Neural progenitor cell (in vitro differentiated cells): ENCODE data around the gene KCNK5. TPM values are rescaled to one million over a fixed set of nuclear protein-coding genes. Genes with fewer than 3 reads are reported as not detected.
A peak's percentile ranks its signal among the peaks of the same experiment; 100 is the strongest.

Source experiments
- DNase-seq: peaks from one replicate; pipeline ENCODE4 v3.0.0-alpha.2; 2016; ENCODE audit warnings: low spot score
- H2AFZ ChIP-seq: fragments of 200-600 bp; sonication (generic); replicated peaks from 2 replicates; pipeline ENCODE4 v1.6.1; 2016; ENCODE audit warnings: antibody characterized with exemption
- H3F3A ChIP-seq: fragments of 200-600 bp; sonication (generic); 2 replicates; pipeline ENCODE4 v1.6.1; 2016; ENCODE audit warnings: antibody characterized with exemption, low read depth
- H3K27ac ChIP-seq: fragments of 200-600 bp; sonication (generic); 2 replicates; pipeline ENCODE4 v1.5.1; 2016; ENCODE audit warnings: mild to moderate bottlenecking
- H3K27me3 ChIP-seq: fragments of 200-600 bp; sonication (generic); 2 replicates; pipeline ENCODE4 v1.6.1; 2016; ENCODE audit warnings: mild to moderate bottlenecking, moderate library complexity
- H3K36me3 ChIP-seq: fragments of 200-600 bp; sonication (generic); 2 replicates; pipeline ENCODE4 v1.5.1; 2016
- H3K4me1 ChIP-seq: fragments of 200-600 bp; sonication (generic); 2 replicates; pipeline ENCODE4 v1.6.1; 2016; ENCODE audit warnings: mixed run types
- H3K4me2 ChIP-seq: fragments of 200-600 bp; sonication (generic); 2 replicates; pipeline ENCODE4 v1.6.1; 2016
- H3K4me3 ChIP-seq: fragments of 200-600 bp; sonication (generic); 2 replicates; pipeline ENCODE4 v1.5.1; 2016
- H3K79me2 ChIP-seq: fragments of 200-600 bp; sonication (generic); 2 replicates; pipeline ENCODE4 v1.6.1; 2016; ENCODE audit warnings: low read depth
- H3K9ac ChIP-seq: fragments of 200-600 bp; sonication (generic); 2 replicates; pipeline ENCODE4 v1.6.1; 2016
- H3K9me3 ChIP-seq: fragments of 200-600 bp; sonication (generic); 2 replicates; pipeline ENCODE4 v1.5.1; 2016; ENCODE audit warnings: low read depth
- H4K20me1 ChIP-seq: fragments of 200-600 bp; sonication (generic); 2 replicates; pipeline ENCODE4 v1.6.1; 2016; ENCODE audit warnings: low read depth
- H3K27ac Mint-ChIP-seq: 3 replicates; pipeline ENCODE4 v1.8.0; 2021; ENCODE audit warnings: mixed read lengths
- H3K27me3 Mint-ChIP-seq: 2 replicates; pipeline ENCODE4 v1.8.0; 2022; ENCODE audit warnings: low read depth, mild to moderate bottlenecking, inconsistent platforms, moderate library complexity, mixed read lengths; ENCODE audit not compliant: insufficient read depth
- H3K36me3 Mint-ChIP-seq: 3 replicates; pipeline ENCODE4 v1.8.0; 2021; ENCODE audit warnings: mixed read lengths
- H3K4me1 Mint-ChIP-seq: 3 replicates; pipeline ENCODE4 v1.8.0; 2021; ENCODE audit warnings: mixed read lengths
- H3K4me3 Mint-ChIP-seq: 3 replicates; pipeline ENCODE4 v1.8.0; 2021; ENCODE audit warnings: mild to moderate bottlenecking, moderate library complexity, mixed read lengths
- H3K9me3 Mint-ChIP-seq: 3 replicates; pipeline ENCODE4 v1.8.0; 2020; ENCODE audit warnings: mixed read lengths
- CTCF ChIP-seq: fragments of 200-600 bp; sonication (generic); IDR thresholded peaks from 2 replicates; pipeline ENCODE4 v1.5.1; 2017; ENCODE audit warnings: antibody characterized with exemption, mild to moderate bottlenecking
- EZH2 ChIP-seq: fragments of 200-600 bp; sonication (generic); IDR thresholded peaks from 2 replicates; pipeline ENCODE4 v1.6.1; 2017; ENCODE audit warnings: antibody characterized with exemption, mild to moderate bottlenecking, moderate library complexity
- EZH2phosphoT487 ChIP-seq: fragments of 200-600 bp; sonication (generic); IDR thresholded peaks from 2 replicates; pipeline ENCODE4 v1.6.1; 2017; ENCODE audit warnings: antibody characterized with exemption
- total RNA-seq: library from RNA; depleted of rRNA; stranded (reverse); fragments of >200 nt; gene quantifications from 2 replicates; pipeline ENCODE4 v1.2.3, GENCODE V29; 2015; ENCODE audit warnings: low replicate concordance

KCNK5 gene
- total RNA-seq, 1 donor from 2014 or later: 5.7 TPM

- Mint-ChIP-seq H3K36me3 (no peaks in the 10 kb centered on the region), H3K4me3 (no peak overlapping the region), H3K9me3 (no peaks in the 10 kb centered on the region), H3K27ac (no peak overlapping the region), H3K4me1 (peaks cover 3% of the 10 kb centered on the region), H3K27me3 (peaks cover 5% of the 10 kb centered on the region)
- TF ChIP-seq EZH2 (no peak), CTCF (no peak), EZH2phosphoT487 (no peak)
- H3F3A ChIP-seq: no peaks in the 10 kb centered on the region
- H4K20me1 ChIP-seq: no peaks in the 10 kb centered on the region
- H3K27me3 ChIP-seq: no peaks in the 10 kb centered on the region
- no peak for DNase-seq
- H3K36me3 ChIP-seq: no peaks in the 10 kb centered on the region
- H3K9ac ChIP-seq: no peak overlapping the region
- no peak overlapping the region for H3K27ac ChIP-seq
- no peaks in the 10 kb centered on the region for H3K9me3 ChIP-seq
- H2AFZ ChIP-seq: no peak overlapping the region
- H3K4me2 ChIP-seq: no peak overlapping the region
- no peaks in the 10 kb centered on the region for H3K79me2 ChIP-seq
- no peak overlapping the region for H3K4me3 ChIP-seq
- no peaks in the 10 kb centered on the region for H3K4me1 ChIP-seq
Observed at GRCh38 chr6:39274471-39274870, 45.2 kb upstream of the KCNK5 start.

- Histone ChIP-seq H3F3A (no peaks in the 10 kb centered on the region), H3K79me2 (no peaks in the 10 kb centered on the region), H3K4me2 (no peak overlapping the region), H3K4me3 (no peak overlapping the region), H3K9me3 (no peaks in the 10 kb centered on the region), H3K27me3 (no peaks in the 10 kb centered on the region), H3K27ac (no peak overlapping the region), H3K9ac (no peak overlapping the region), H4K20me1 (no peaks in the 10 kb centered on the region), H3K4me1 (peaks cover 6% of the 10 kb centered on the region), H2AFZ (no peak overlapping the region), H3K36me3 (no peaks in the 10 kb centered on the region)
- H3K36me3 Mint-ChIP-seq: no peaks in the 10 kb centered on the region
- no peak overlapping the region for H3K27ac Mint-ChIP-seq
- TF ChIP-seq EZH2 (no peak), EZH2phosphoT487 (no peak), CTCF (no peak)
- no peak for DNase-seq
- H3K4me3 Mint-ChIP-seq: no peak overlapping the region
- H3K27me3 Mint-ChIP-seq: peaks cover 5% of the 10 kb centered on the region
- H3K9me3 Mint-ChIP-seq: no peaks in the 10 kb centered on the region
- peaks cover 3% of the 10 kb centered on the region for H3K4me1 Mint-ChIP-seq
Observed at GRCh38 chr6:39273406-39273821, 44.1 kb upstream of the KCNK5 start.

- no peak overlapping the region for H3K27ac Mint-ChIP-seq
- no peak overlapping the region for H3K4me3 Mint-ChIP-seq
- H3K79me2 ChIP-seq: no peaks in the 10 kb centered on the region
- H3K4me2 ChIP-seq: no peak overlapping the region
- no peak overlapping the region for H3K4me3 ChIP-seq
- H3K9ac ChIP-seq: no peak overlapping the region
- no peak overlapping the region for H3K27ac ChIP-seq
- DNase-seq: no peak
- H3K4me1 ChIP-seq: peaks cover 6% of the 10 kb centered on the region
- H3F3A ChIP-seq: no peaks in the 10 kb centered on the region
- no peaks in the 10 kb centered on the region for H3K9me3 Mint-ChIP-seq
- no peaks in the 10 kb centered on the region for H3K9me3 ChIP-seq
- no peak overlapping the region for H2AFZ ChIP-seq
- peaks cover 3% of the 10 kb centered on the region for H3K4me1 Mint-ChIP-seq
- H3K27me3 Mint-ChIP-seq: peaks cover 2% of the 10 kb centered on the region
- TF ChIP-seq CTCF (no peak), EZH2 (no peak), EZH2phosphoT487 (no peak)
- H3K27me3 ChIP-seq: no peaks in the 10 kb centered on the region
- no peaks in the 10 kb centered on the region for H4K20me1 ChIP-seq
- H3K36me3 Mint-ChIP-seq: no peaks in the 10 kb centered on the region
- H3K36me3 ChIP-seq: no peaks in the 10 kb centered on the region
Observed at GRCh38 chr6:39269961-39270360, 40.7 kb upstream of the KCNK5 start.

GRCh38 chr6:39268721-39269120 is 39.4 kb upstream of the KCNK5 start:
- Histone ChIP-seq H3K27me3 (peaks cover under 1% of the 10 kb centered on the region), H3K9me3 (no peaks in the 10 kb centered on the region), H3K36me3 (no peaks in the 10 kb centered on the region), H3K4me3 (no peak overlapping the region), H2AFZ (no peak overlapping the region), H3K9ac (no peak overlapping the region), H4K20me1 (no peaks in the 10 kb centered on the region), H3F3A (peaks cover under 1% of the 10 kb centered on the region), H3K4me2 (no peak overlapping the region), H3K4me1 (peaks cover 6% of the 10 kb centered on the region), H3K79me2 (no peaks in the 10 kb centered on the region), H3K27ac (no peak overlapping the region)
- peaks cover 5% of the 10 kb centered on the region for H3K27me3 Mint-ChIP-seq
- peaks cover 2% of the 10 kb centered on the region for H3K4me1 Mint-ChIP-seq
- no peaks in the 10 kb centered on the region for H3K9me3 Mint-ChIP-seq
- H3K27ac Mint-ChIP-seq: no peak overlapping the region
- H3K4me3 Mint-ChIP-seq: no peak overlapping the region
- no peaks in the 10 kb centered on the region for H3K36me3 Mint-ChIP-seq
- DNase-seq: peak; percentile 60
- TF ChIP-seq EZH2phosphoT487 (no peak), EZH2 (no peak), CTCF (no peak)
